HepG2 (cell line): ENCODE data around the gene RPLP2. TPM values are rescaled to one million over a fixed set of nuclear protein-coding genes. Genes with fewer than 3 reads are reported as not detected.
A peak's percentile ranks its signal among the peaks of the same experiment; 100 is the strongest.

ENCODE experiments used
- ARHGAP35 ChIP-seq: sonication (generic); formaldehyde crosslinking; IDR thresholded peaks from 2 replicates; pipeline ENCODE4 v1.9.0; 2022; ENCODE audit warnings: mild to moderate bottlenecking, inconsistent platforms, moderate library complexity, missing genetic modification reagents, borderline replicate concordance
- EHMT2 ChIP-seq: fragments of 200-600 bp; sonication (generic); IDR thresholded peaks from 2 replicates; pipeline ENCODE4 v1.7.0; 2017; ENCODE audit warnings: antibody characterized with exemption, low read depth, low read length, borderline replicate concordance
- KAT2B ChIP-seq: fragments of 150-350 bp; IDR thresholded peaks from 2 replicates; pipeline ENCODE4 v1.6.1; 2014; ENCODE audit warnings: low read depth, low read length, borderline replicate concordance
- KLF11 ChIP-seq: IDR thresholded peaks from 2 replicates; pipeline ENCODE4 v1.6.1; 2016; ENCODE audit warnings: missing compliant biosample characterization
- MAZ ChIP-seq, 2 experiments: sonication (generic) in 1 of 2; formaldehyde crosslinking in 1 of 2; IDR thresholded peaks; 2 replicates each; pipeline versions ENCODE4 v1.5.0 to v1.6.1; 2012 to 2020; ENCODE audit warnings: low read depth in 2 of 2, mild to moderate bottlenecking in 2 of 2, borderline replicate concordance in 1 of 2, improper control_type of control experiment in 1 of 2, low read length in 1 of 2, missing genetic modification reagents in 1 of 2, moderate library complexity in 1 of 2
- NCOA5 ChIP-seq: sonication (generic); formaldehyde crosslinking; IDR thresholded peaks from 2 replicates; pipeline ENCODE4 v1.4.0; 2020; ENCODE audit warnings: missing genetic modification reagents
- NFATC3 ChIP-seq: sonication (generic); formaldehyde crosslinking; IDR thresholded peaks from 2 replicates; pipeline ENCODE4 v1.5.1; 2020; ENCODE audit warnings: mild to moderate bottlenecking, missing genetic modification reagents
- SP4 ChIP-seq: sonication (generic); formaldehyde crosslinking; IDR thresholded peaks from 2 replicates; pipeline ENCODE4 v1.8.1; 2023; ENCODE audit warnings: mild to moderate bottlenecking, missing genetic modification reagents
- STAG1 ChIP-seq: sonication (generic); formaldehyde crosslinking; IDR thresholded peaks from 2 replicates; pipeline ENCODE4 v1.4.0; 2020; ENCODE audit warnings: missing genetic modification reagents
- WIZ ChIP-seq: sonication (generic); formaldehyde crosslinking; IDR thresholded peaks from 2 replicates; pipeline ENCODE4 v1.5.1; 2020; ENCODE audit warnings: mild to moderate bottlenecking, missing genetic modification reagents
- YEATS2 ChIP-seq: sonication (generic); formaldehyde crosslinking; IDR thresholded peaks from 2 replicates; pipeline ENCODE4 v1.4.0; 2020; ENCODE audit warnings: missing genetic modification reagents, borderline replicate concordance
- ZFP82 ChIP-seq: sonication (generic); formaldehyde crosslinking; IDR thresholded peaks from 2 replicates; pipeline ENCODE4 v1.5.1; 2020; ENCODE audit warnings: mild to moderate bottlenecking, missing genetic modification reagents, borderline replicate concordance
- ZMYM3 ChIP-seq: sonication (generic); formaldehyde crosslinking; IDR thresholded peaks from 2 replicates; pipeline ENCODE4 v1.5.1; 2020; ENCODE audit warnings: mild to moderate bottlenecking, missing genetic modification reagents
- ZNF17 ChIP-seq: sonication (generic); formaldehyde crosslinking; IDR thresholded peaks from 2 replicates; pipeline ENCODE4 v1.5.0; 2020; ENCODE audit warnings: mild to moderate bottlenecking, missing genetic modification reagents
- ZNF18 ChIP-seq: sonication (generic); formaldehyde crosslinking; IDR thresholded peaks from 2 replicates; pipeline ENCODE4 v1.8.0; 2022; ENCODE audit warnings: mild to moderate bottlenecking, missing genetic modification reagents; ENCODE audit not compliant: insufficient replicate concordance
- ZNF30 ChIP-seq: sonication (generic); formaldehyde crosslinking; IDR thresholded peaks from 2 replicates; pipeline ENCODE4 v1.5.0; 2020; ENCODE audit warnings: mild to moderate bottlenecking, missing genetic modification reagents
- ZNF335 ChIP-seq: sonication (generic); formaldehyde crosslinking; IDR thresholded peaks from 2 replicates; pipeline ENCODE4 v1.4.0; 2020; ENCODE audit warnings: missing genetic modification reagents
- ZNF558 ChIP-seq: sonication (generic); formaldehyde crosslinking; IDR thresholded peaks from 2 replicates; pipeline ENCODE4 v1.9.0; 2022; ENCODE audit warnings: mild to moderate bottlenecking, missing genetic modification reagents, borderline replicate concordance
- ZNF580 ChIP-seq: IDR thresholded peaks from 2 replicates; pipeline ENCODE4 v1.6.1; 2016; ENCODE audit warnings: low read depth, borderline replicate concordance
- ZNF674 ChIP-seq: sonication (generic); formaldehyde crosslinking; IDR thresholded peaks from 2 replicates; pipeline ENCODE4 v1.5.0; 2020; ENCODE audit warnings: low read depth, mild to moderate bottlenecking, missing genetic modification reagents
- ZNF761 ChIP-seq: sonication (generic); formaldehyde crosslinking; conservative IDR thresholded peaks from 2 replicates; pipeline ENCODE4 v1.4.0; 2020; ENCODE audit warnings: mild to moderate bottlenecking, missing genetic modification reagents
- ZNF790 ChIP-seq: sonication (generic); formaldehyde crosslinking; IDR thresholded peaks from 2 replicates; pipeline ENCODE4 v1.8.0; 2022; ENCODE audit warnings: missing genetic modification reagents, mild to moderate bottlenecking, borderline replicate concordance
- polyA plus RNA-seq, 8 experiments: library from polyadenylated mRNA; depleted of rRNA in 3 of 8; stranded (reverse) in 7 of 8; unstranded in 1 of 8; fragments of >200 nt; fragmentation: Illumina TruSeq in 4 of 8; extraction: Trizol in 4 of 8; gene quantifications; 2 replicates each; pipeline versions ENCODE4 v1.2.1 to v1.2.3, GENCODE V29; 2011 to 2016; ENCODE audit warnings: low read depth in 4 of 8, missing spikeins in 1 of 8, mixed read lengths in 1 of 8; ENCODE audit not compliant: insufficient read depth in 1 of 8
- total RNA-seq, 5 experiments: library from RNA; depleted of rRNA; stranded (reverse); fragments of >200 nt; fragmentation: Illumina TruSeq; extraction: Trizol; gene quantifications; 2 replicates each; pipeline ENCODE4 v1.2.3, GENCODE V29; 2016; ENCODE audit warnings: low read depth in 1 of 5
- TF ChIP-seq, protein P1 (sequence below): sonication (generic); formaldehyde crosslinking; IDR thresholded peaks from 2 replicates; pipeline ENCODE4 v1.4.0; 2020; ENCODE audit warnings: low read depth, mild to moderate bottlenecking, missing genetic modification reagents
- TF ChIP-seq, protein P2 (sequence below): sonication (generic); formaldehyde crosslinking; IDR thresholded peaks from 2 replicates; pipeline ENCODE4 v1.4.0; 2020; ENCODE audit warnings: mild to moderate bottlenecking, low read depth, missing genetic modification reagents

Gene RPLP2
- total and polyA plus RNA-seq, 2 of the 13 experiments (the other 11 are each of a cell fraction or from before 2014, with no cell fraction given), result 978 to 2,106 TPM

DNA sequence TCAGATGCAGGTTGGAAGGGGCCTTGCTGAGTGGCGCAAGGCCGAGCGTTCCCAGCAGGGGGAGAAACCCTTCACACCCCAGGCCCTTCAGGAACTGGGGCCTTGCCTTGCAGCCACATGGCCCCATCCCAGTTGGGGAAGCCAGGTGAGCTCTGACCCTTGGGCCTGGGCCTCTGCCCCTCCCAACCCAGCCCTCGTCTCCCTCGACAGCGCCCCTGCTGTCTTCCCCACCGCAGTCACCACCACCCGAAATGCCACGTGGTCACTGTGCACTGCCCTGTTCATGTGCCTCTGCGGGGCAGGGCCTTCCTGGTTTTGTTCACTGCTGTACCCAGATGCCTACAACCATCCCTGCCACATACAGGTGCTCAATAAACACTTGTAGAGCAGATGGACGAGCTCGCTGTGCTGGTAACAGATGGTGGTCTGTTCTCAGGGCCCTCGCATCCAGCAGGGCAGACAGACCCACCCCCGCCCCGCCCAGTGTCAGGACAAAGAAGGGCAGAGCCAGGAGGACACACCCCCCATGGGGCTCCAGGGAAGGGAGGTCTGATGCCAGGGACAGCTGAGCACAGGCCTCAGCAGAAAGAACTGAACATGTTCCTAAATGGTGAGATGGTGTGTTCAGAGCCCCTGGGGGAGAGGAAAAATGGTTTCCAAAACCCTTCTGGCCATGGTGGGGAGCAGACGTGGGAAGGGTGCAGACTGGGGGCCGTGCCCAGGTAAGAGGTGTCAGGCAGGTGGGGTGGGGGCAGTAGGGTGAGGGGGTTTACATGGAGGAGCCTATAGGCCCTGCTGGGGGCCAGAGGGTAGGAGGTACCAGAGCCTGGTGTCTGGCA lies 28.9 kb downstream of the RPLP2 start (continued):
- TF ChIP-seq ZFP82, result no peak
- no peak for TF ChIP-seq ZNF30
- 0 out of 2 replicates have a peak, but pooled peaks have one; percentile 67 for TF ChIP-seq ZNF558 (CRISPR knock-in tag)
- TF ChIP-seq ZNF18 (CRISPR knock-in tag), result no peak
- peak; percentile 74 for TF ChIP-seq SP4
- TF ChIP-seq KLF11 (CRISPR knock-in tag), result peak; percentile 80; the same call in 1 of the 2 replicates
- 0 out of 2 replicates have a peak, but pooled peaks have one; percentile 52 for TF ChIP-seq ARHGAP35 (CRISPR knock-in tag)
- TF ChIP-seq ZNF580 (CRISPR knock-in tag), result peak; percentile 82; the same call in 1 of the 2 replicates
- TF ChIP-seq, protein P1, sequence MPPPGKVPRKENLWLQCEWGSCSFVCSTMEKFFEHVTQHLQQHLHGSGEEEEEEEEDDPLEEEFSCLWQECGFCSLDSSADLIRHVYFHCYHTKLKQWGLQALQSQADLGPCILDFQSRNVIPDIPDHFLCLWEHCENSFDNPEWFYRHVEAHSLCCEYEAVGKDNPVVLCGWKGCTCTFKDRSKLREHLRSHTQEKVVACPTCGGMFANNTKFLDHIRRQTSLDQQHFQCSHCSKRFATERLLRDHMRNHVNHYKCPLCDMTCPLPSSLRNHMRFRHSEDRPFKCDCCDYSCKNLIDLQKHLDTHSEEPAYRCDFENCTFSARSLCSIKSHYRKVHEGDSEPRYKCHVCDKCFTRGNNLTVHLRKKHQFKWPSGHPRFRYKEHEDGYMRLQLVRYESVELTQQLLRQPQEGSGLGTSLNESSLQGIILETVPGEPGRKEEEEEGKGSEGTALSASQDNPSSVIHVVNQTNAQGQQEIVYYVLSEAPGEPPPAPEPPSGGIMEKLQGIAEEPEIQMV (CRISPR knock-in tag), result 0 out of 2 replicates have a peak, but pooled peaks have one; percentile 18
- TF ChIP-seq ZNF790 (CRISPR knock-in tag), result no peak
- peak; percentile 64; the same call in 1 of the 2 replicates for TF ChIP-seq YEATS2 (CRISPR knock-in tag)
- TF ChIP-seq NCOA5 (CRISPR knock-in tag), result no peak
- no peak for TF ChIP-seq EHMT2
- no peak for TF ChIP-seq ZNF17 (CRISPR knock-in tag)
- no peak for TF ChIP-seq MAZ (IDR thresholded peaks at IDR 0.05; ENCODE audit: borderline replicate concordance, low read depth, low read length)
- TF ChIP-seq MAZ (CRISPR knock-in tag; IDR thresholded peaks at IDR 0.05; ENCODE audit: low read depth), result peak; percentile 70; the same call in 1 of the 2 replicates
- TF ChIP-seq ZMYM3 (CRISPR knock-in tag), result peak; percentile 64; the same call in 1 of the 2 replicates
- TF ChIP-seq ZNF761 (CRISPR knock-in tag), result no peak
- TF ChIP-seq, protein P2, sequence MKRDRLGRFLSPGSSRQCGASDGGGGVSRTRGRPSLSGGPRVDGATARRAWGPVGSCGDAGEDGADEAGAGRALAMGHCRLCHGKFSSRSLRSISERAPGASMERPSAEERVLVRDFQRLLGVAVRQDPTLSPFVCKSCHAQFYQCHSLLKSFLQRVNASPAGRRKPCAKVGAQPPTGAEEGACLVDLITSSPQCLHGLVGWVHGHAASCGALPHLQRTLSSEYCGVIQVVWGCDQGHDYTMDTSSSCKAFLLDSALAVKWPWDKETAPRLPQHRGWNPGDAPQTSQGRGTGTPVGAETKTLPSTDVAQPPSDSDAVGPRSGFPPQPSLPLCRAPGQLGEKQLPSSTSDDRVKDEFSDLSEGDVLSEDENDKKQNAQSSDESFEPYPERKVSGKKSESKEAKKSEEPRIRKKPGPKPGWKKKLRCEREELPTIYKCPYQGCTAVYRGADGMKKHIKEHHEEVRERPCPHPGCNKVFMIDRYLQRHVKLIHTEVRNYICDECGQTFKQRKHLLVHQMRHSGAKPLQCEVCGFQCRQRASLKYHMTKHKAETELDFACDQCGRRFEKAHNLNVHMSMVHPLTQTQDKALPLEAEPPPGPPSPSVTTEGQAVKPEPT (CRISPR knock-in tag), result peak; percentile 68; the same call in 1 of the 2 replicates
- no peak for TF ChIP-seq ZNF674 (CRISPR knock-in tag)
- no peak for TF ChIP-seq NFATC3 (CRISPR knock-in tag)
- no peak for TF ChIP-seq KAT2B
- TF ChIP-seq WIZ (CRISPR knock-in tag), result no peak
- peak; percentile 46 for TF ChIP-seq STAG1
- TF ChIP-seq ZNF335, result 0 out of 2 replicates have a peak, but pooled peaks have one; percentile 42
